Measurements from ENCODE around the gene PHF20.

PHF20 gene

DNA sequence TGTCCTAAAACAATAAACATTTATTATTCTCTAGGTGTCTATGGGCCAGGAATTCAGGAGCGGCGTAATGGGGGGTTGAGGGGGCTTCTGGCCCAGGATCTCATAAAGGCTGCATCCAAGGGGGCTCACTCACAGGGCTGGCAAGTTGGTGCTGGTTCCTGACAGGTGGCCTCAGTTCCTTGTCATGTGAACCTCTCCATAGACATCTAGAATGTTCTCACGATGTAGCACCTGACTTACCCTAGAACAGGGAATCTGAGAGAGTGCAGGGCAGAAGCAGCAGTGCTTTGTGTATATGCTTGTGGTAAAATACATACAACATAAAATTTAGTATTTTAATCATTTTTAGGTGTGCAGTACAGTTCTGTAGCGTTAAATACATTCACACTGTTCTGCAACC, 57.1 kb downstream of the PHF20 start:
- no peak for DNase-seq
- H2BK120ac ChIP-seq (ENCODE audit: insufficient read depth, low read length, poor library complexity) = no peak overlapping the region
- no peak overlapping the region for H3K9ac ChIP-seq (ENCODE audit: low read length)
- H3K23ac ChIP-seq (ENCODE audit: low read length) = no peak overlapping the region
- no peaks in the 10 kb centered on the region for H3K4me1 ChIP-seq (ENCODE audit: control insufficient read depth in 1 of 2, insufficient read depth in 2 of 2, low read length in 2 of 2)
- no peak overlapping the region for H2AK5ac ChIP-seq (ENCODE audit: low read length)
- H3K9me3 ChIP-seq (ENCODE audit: insufficient read depth, low read depth, low read length) = no peaks in the 10 kb centered on the region
- H3K14ac ChIP-seq (ENCODE audit: low read length) = no peak overlapping the region
- WGBS (ENCODE audit: extremely low coverage, insufficient coverage, insufficient read length) = no CpG with 5 or more reads among the region's 4 CpGs
- no peaks in the 10 kb centered on the region for H3K79me2 ChIP-seq (ENCODE audit: control insufficient read depth, insufficient read depth, low read length, poor library complexity)
- H3K18ac ChIP-seq (ENCODE audit: low read length) = no peak overlapping the region
- H4K12ac ChIP-seq (ENCODE audit: low read depth, low read length) = no peak overlapping the region
- no peak overlapping the region for H3K27ac ChIP-seq (ENCODE audit: low read depth, low read length)
- no peak overlapping the region for H4K91ac ChIP-seq (ENCODE audit: low read depth, low read length)
- H3K27me3 ChIP-seq (ENCODE audit: insufficient read depth, low read length) = no peaks in the 10 kb centered on the region
- no peak overlapping the region for H2BK5ac ChIP-seq (ENCODE audit: low read depth, low read length, poor library complexity)
- no peak overlapping the region for H3K4ac ChIP-seq (ENCODE audit: low read depth, low read length)
- no peak overlapping the region for H3K4me2 ChIP-seq (ENCODE audit: low read length)
- H2BK12ac ChIP-seq (ENCODE audit: low read length) = no peak overlapping the region
- H4K8ac ChIP-seq (ENCODE audit: low read depth, low read length) = no peak overlapping the region
- H3K4me3 ChIP-seq (ENCODE audit: low read depth, low read length) = no peak overlapping the region
- H3K36me3 ChIP-seq (ENCODE audit: control insufficient read depth in 1 of 2, insufficient read depth in 2 of 2, low read length in 2 of 2) = no peaks in the 10 kb centered on the region
- H3K79me1 ChIP-seq (ENCODE audit: low read length) = no peaks in the 10 kb centered on the region
- H2AFZ ChIP-seq (ENCODE audit: insufficient read depth, low read length, poor library complexity) = no peak overlapping the region

DNA sequence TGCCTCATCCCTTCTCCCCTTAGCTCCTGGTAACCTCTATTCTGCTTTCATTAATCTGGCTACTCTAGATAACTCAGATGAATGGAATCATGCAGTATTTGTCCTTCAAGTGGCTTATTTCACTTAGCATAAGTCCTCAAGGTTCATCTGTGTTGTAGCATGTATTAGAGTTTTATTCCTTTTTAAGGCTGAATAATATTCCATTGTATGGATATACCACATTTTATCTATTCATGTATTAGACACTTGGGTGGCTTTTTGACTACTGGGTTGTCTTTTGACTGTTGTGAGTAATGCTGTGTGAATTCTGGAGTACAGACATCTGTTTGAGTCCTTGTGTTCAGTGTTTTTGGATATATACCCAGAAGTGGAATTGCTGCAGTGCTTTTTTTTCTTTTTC, 58.4 kb downstream of the PHF20 start:
- no peak for DNase-seq
- Histone ChIP-seq H3K79me1 (ENCODE audit: low read length) (no peaks in the 10 kb centered on the region), H4K8ac (ENCODE audit: low read depth, low read length) (no peak overlapping the region), H3K4ac (ENCODE audit: low read depth, low read length) (no peak overlapping the region), H3K23ac (ENCODE audit: low read length) (no peak overlapping the region), H2AK5ac (ENCODE audit: low read length) (no peak overlapping the region), H3K9me3 (ENCODE audit: insufficient read depth, low read depth, low read length) (no peaks in the 10 kb centered on the region), H2BK5ac (ENCODE audit: low read depth, low read length, poor library complexity) (no peak overlapping the region), H3K79me2 (ENCODE audit: control insufficient read depth, insufficient read depth, low read length, poor library complexity) (no peaks in the 10 kb centered on the region), H4K91ac (ENCODE audit: low read depth, low read length) (no peak overlapping the region), H3K36me3 (ENCODE audit: control insufficient read depth in 1 of 2, insufficient read depth in 2 of 2, low read length in 2 of 2) (no peaks in the 10 kb centered on the region), H3K9ac (ENCODE audit: low read length) (no peak overlapping the region), H3K27me3 (ENCODE audit: insufficient read depth, low read length) (no peaks in the 10 kb centered on the region), H2BK120ac (ENCODE audit: insufficient read depth, low read length, poor library complexity) (no peak overlapping the region), H3K14ac (ENCODE audit: low read length) (no peak overlapping the region), H4K12ac (ENCODE audit: low read depth, low read length) (no peak overlapping the region), H3K4me1 (ENCODE audit: control insufficient read depth in 1 of 2, insufficient read depth in 2 of 2, low read length in 2 of 2) (no peaks in the 10 kb centered on the region), H3K27ac (ENCODE audit: low read depth, low read length) (no peak overlapping the region), H2AFZ (ENCODE audit: insufficient read depth, low read length, poor library complexity) (no peak overlapping the region), H3K18ac (ENCODE audit: low read length) (no peak overlapping the region), H3K4me2 (ENCODE audit: low read length) (no peak overlapping the region), H3K4me3 (ENCODE audit: low read depth, low read length) (no peak overlapping the region), H2BK12ac (ENCODE audit: low read length) (no peak overlapping the region)

- no peak overlapping the region for H3K23ac ChIP-seq (ENCODE audit: low read length)
- H3K4me1 ChIP-seq (ENCODE audit: control insufficient read depth in 1 of 2, insufficient read depth in 2 of 2, low read length in 2 of 2) = no peaks in the 10 kb centered on the region
- no peak overlapping the region for H3K4me2 ChIP-seq (ENCODE audit: low read length)
- H4K91ac ChIP-seq (ENCODE audit: low read depth, low read length) = no peak overlapping the region
- no peak overlapping the region for H2BK5ac ChIP-seq (ENCODE audit: low read depth, low read length, poor library complexity)
- no peak overlapping the region for H4K8ac ChIP-seq (ENCODE audit: low read depth, low read length)
- H3K27me3 ChIP-seq (ENCODE audit: insufficient read depth, low read length) = no peaks in the 10 kb centered on the region
- no peak overlapping the region for H2AFZ ChIP-seq (ENCODE audit: insufficient read depth, low read length, poor library complexity)
- no peak overlapping the region for H3K4me3 ChIP-seq (ENCODE audit: low read depth, low read length)
- no peak overlapping the region for H2BK120ac ChIP-seq (ENCODE audit: insufficient read depth, low read length, poor library complexity)
- no peak overlapping the region for H3K18ac ChIP-seq (ENCODE audit: low read length)
- H3K9me3 ChIP-seq (ENCODE audit: insufficient read depth, low read depth, low read length) = no peaks in the 10 kb centered on the region
- DNase-seq = no peak
- H3K27ac ChIP-seq (ENCODE audit: low read depth, low read length) = no peak overlapping the region
- H3K79me2 ChIP-seq (ENCODE audit: control insufficient read depth, insufficient read depth, low read length, poor library complexity) = no peaks in the 10 kb centered on the region
- H3K36me3 ChIP-seq (ENCODE audit: control insufficient read depth in 1 of 2, insufficient read depth in 2 of 2, low read length in 2 of 2) = no peaks in the 10 kb centered on the region
- no peaks in the 10 kb centered on the region for H3K79me1 ChIP-seq (ENCODE audit: low read length)
- H2BK12ac ChIP-seq (ENCODE audit: low read length) = no peak overlapping the region
- H3K4ac ChIP-seq (ENCODE audit: low read depth, low read length) = no peak overlapping the region
- no CpG with 5 or more reads among the region's 1 CpG for WGBS (ENCODE audit: extremely low coverage, insufficient coverage, insufficient read length)
- no peak overlapping the region for H2AK5ac ChIP-seq (ENCODE audit: low read length)
- no peak overlapping the region for H3K9ac ChIP-seq (ENCODE audit: low read length)
- no peak overlapping the region for H3K14ac ChIP-seq (ENCODE audit: low read length)
- no peak overlapping the region for H4K12ac ChIP-seq (ENCODE audit: low read depth, low read length)
Observed at GRCh38 chr20:35831029-35831428, 59.2 kb downstream of the PHF20 start.

DNA sequence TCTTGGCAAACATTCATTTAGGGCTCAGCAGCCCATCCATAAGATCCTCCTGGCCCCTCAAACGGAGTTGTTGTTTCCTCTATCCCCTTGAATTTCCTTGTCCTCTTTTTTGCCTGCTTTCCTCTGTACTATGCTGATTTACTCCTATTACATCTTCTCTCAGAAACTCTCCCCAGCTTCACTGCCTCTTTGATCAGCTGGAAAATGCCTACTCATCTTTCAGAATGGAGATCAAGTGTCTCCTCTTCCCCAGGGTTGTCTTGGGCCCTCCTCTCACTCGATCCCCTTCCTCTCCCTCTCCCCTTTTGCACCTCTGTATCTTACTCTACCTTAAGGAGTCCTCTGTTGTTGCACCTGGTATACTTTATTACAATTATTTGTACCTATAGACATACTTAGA, 60.2 kb downstream of the PHF20 start:
- no peak overlapping the region for H3K14ac ChIP-seq (ENCODE audit: low read length)
- no peak overlapping the region for H3K4me3 ChIP-seq (ENCODE audit: low read depth, low read length)
- H4K12ac ChIP-seq (ENCODE audit: low read depth, low read length) = no peak overlapping the region
- H2BK5ac ChIP-seq (ENCODE audit: low read depth, low read length, poor library complexity) = no peak overlapping the region
- H3K79me2 ChIP-seq (ENCODE audit: control insufficient read depth, insufficient read depth, low read length, poor library complexity) = no peaks in the 10 kb centered on the region
- no peak overlapping the region for H2AK5ac ChIP-seq (ENCODE audit: low read length)
- no peak for DNase-seq
- no peak overlapping the region for H3K4ac ChIP-seq (ENCODE audit: low read depth, low read length)
- H3K27ac ChIP-seq (ENCODE audit: low read depth, low read length) = no peak overlapping the region
- H4K8ac ChIP-seq (ENCODE audit: low read depth, low read length) = no peak overlapping the region
- H3K36me3 ChIP-seq (ENCODE audit: control insufficient read depth in 1 of 2, insufficient read depth in 2 of 2, low read length in 2 of 2) = no peaks in the 10 kb centered on the region
- no peak overlapping the region for H3K4me2 ChIP-seq (ENCODE audit: low read length)
- H2BK12ac ChIP-seq (ENCODE audit: low read length) = no peak overlapping the region
- no peak overlapping the region for H3K18ac ChIP-seq (ENCODE audit: low read length)
- no peaks in the 10 kb centered on the region for H3K9me3 ChIP-seq (ENCODE audit: insufficient read depth, low read depth, low read length)
- no peaks in the 10 kb centered on the region for H3K4me1 ChIP-seq (ENCODE audit: control insufficient read depth in 1 of 2, insufficient read depth in 2 of 2, low read length in 2 of 2)
- no peak overlapping the region for H4K91ac ChIP-seq (ENCODE audit: low read depth, low read length)
- no peak overlapping the region for H2AFZ ChIP-seq (ENCODE audit: insufficient read depth, low read length, poor library complexity)
- H3K27me3 ChIP-seq (ENCODE audit: insufficient read depth, low read length) = no peaks in the 10 kb centered on the region
- H3K23ac ChIP-seq (ENCODE audit: low read length) = no peak overlapping the region
- WGBS (ENCODE audit: extremely low coverage, insufficient coverage, insufficient read length) = no CpG with 5 or more reads among the region's 2 CpGs
- H3K9ac ChIP-seq (ENCODE audit: low read length) = no peak overlapping the region
- no peak overlapping the region for H2BK120ac ChIP-seq (ENCODE audit: insufficient read depth, low read length, poor library complexity)
- no peaks in the 10 kb centered on the region for H3K79me1 ChIP-seq (ENCODE audit: low read length)

DNA sequence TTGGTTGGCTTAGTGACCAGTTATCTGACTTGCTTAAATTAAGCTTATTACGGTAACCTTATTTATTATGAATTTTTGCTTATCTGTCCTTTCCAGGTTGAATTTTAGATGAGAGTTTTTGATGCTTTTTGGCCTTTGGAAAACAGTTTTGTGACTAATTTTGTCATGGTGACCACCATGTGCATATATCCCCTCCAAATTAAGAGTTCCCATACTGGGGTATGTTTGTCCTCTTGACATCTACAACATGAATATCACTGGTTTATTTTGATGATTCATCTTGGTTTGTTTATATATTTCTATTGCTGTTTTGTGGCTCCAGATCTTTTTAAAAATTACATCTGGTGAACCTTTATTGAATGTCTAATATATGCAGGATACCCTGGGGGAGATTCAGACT, 61.4 kb downstream of the PHF20 start:
- Histone ChIP-seq H2AK5ac (ENCODE audit: low read length) (no peak overlapping the region), H3K14ac (ENCODE audit: low read length) (no peak overlapping the region), H3K36me3 (ENCODE audit: control insufficient read depth in 1 of 2, insufficient read depth in 2 of 2, low read length in 2 of 2) (no peaks in the 10 kb centered on the region), H3K4ac (ENCODE audit: low read depth, low read length) (no peak overlapping the region), H3K9me3 (ENCODE audit: insufficient read depth, low read depth, low read length) (no peaks in the 10 kb centered on the region), H2BK12ac (ENCODE audit: low read length) (no peak overlapping the region), H3K4me3 (ENCODE audit: low read depth, low read length) (no peak overlapping the region), H3K79me1 (ENCODE audit: low read length) (no peaks in the 10 kb centered on the region), H3K27ac (ENCODE audit: low read depth, low read length) (no peak overlapping the region), H3K79me2 (ENCODE audit: control insufficient read depth, insufficient read depth, low read length, poor library complexity) (no peaks in the 10 kb centered on the region), H2BK120ac (ENCODE audit: insufficient read depth, low read length, poor library complexity) (no peak overlapping the region), H3K4me2 (ENCODE audit: low read length) (no peak overlapping the region), H3K9ac (ENCODE audit: low read length) (no peak overlapping the region), H3K4me1 (ENCODE audit: control insufficient read depth in 1 of 2, insufficient read depth in 2 of 2, low read length in 2 of 2) (no peaks in the 10 kb centered on the region), H2AFZ (ENCODE audit: insufficient read depth, low read length, poor library complexity) (no peak overlapping the region), H3K18ac (ENCODE audit: low read length) (no peak overlapping the region), H3K23ac (ENCODE audit: low read length) (no peak overlapping the region), H4K8ac (ENCODE audit: low read depth, low read length) (no peak overlapping the region), H4K91ac (ENCODE audit: low read depth, low read length) (no peak overlapping the region), H3K27me3 (ENCODE audit: insufficient read depth, low read length) (no peaks in the 10 kb centered on the region), H2BK5ac (ENCODE audit: low read depth, low read length, poor library complexity) (no peak overlapping the region), H4K12ac (ENCODE audit: low read depth, low read length) (no peak overlapping the region)
- DNase-seq = no peak
- WGBS (ENCODE audit: extremely low coverage, insufficient coverage, insufficient read length) = no CpG with 5 or more reads among the region's 1 CpG
